Ovary (tissue), 9 donors: ENCODE measurements around the gene P2RY6. TPM values are rescaled to one million over a fixed set of nuclear protein-coding genes. Genes with fewer than 3 reads are reported as not detected.

Experiments used
- DNase-seq, 5 donors: peaks; one replicate each; pipeline ENCODE4 v3.0.0-alpha.2; 2019 to 2020
- H3K27ac ChIP-seq, 2 donors: fragments of 200-600 bp; one replicate each; pipeline versions ENCODE4 v1.5.1 to v1.8.0; 2019 to 2022
- H3K27me3 ChIP-seq: fragments of 200-600 bp; one replicate; pipeline ENCODE4 v1.8.0; 2022
- H3K36me3 ChIP-seq: fragments of 200-600 bp; sonication (generic); one replicate; pipeline ENCODE4 v1.5.1; 2019
- H3K4me1 ChIP-seq: one replicate; pipeline ENCODE4 v1.8.1; 2013; ENCODE audit warnings: mild to moderate bottlenecking, moderate library complexity; ENCODE audit not compliant: insufficient read depth
- H3K4me3 ChIP-seq: fragments of 200-600 bp; sonication (generic); one replicate; pipeline ENCODE4 v1.5.1; 2017
- H3K9me3 ChIP-seq, 2 donors: fragments of 200-600 bp in 1 of 2; sonication (generic) in 1 of 2; one replicate each; pipeline versions ENCODE4 v1.5.1 to v1.8.1; 2013 to 2019; ENCODE audit warnings: mild to moderate bottlenecking in 1 of 2, moderate library complexity in 1 of 2
- EP300 ChIP-seq: sonication (generic); formaldehyde crosslinking; IDR thresholded peaks from one replicate; pipeline ENCODE4 v1.6.1; 2017; ENCODE audit warnings: antibody characterized with exemption
- POLR2A ChIP-seq: fragments of 450-650 bp; IDR thresholded peaks from one replicate; pipeline ENCODE4 v1.6.1; 2017; ENCODE audit warnings: antibody characterized with exemption, mild to moderate bottlenecking, moderate library complexity
- WGBS, 3 donors: extraction: QIAGEN DNeasy Blood & Tissue Kit in 1 of 3; methylation state at CpG; one replicate each; pipeline versions ENCODE4 v1.1.5 to v1.1.7; 2013 to 2017; 5-methylcytosine and 5-hydroxymethylcytosine counted together
- intact Hi-C, 4 donors: fragments of 100-400 bp; cut with DNase I; formaldehyde crosslinking; loops; one replicate each; pipeline versions ENCODE4 v1.11.0 to v1.15.1; 2022 to 2023
- polyA plus RNA-seq, 2 donors: library from polyadenylated mRNA; stranded (reverse); fragments of 200-250 nt in 1 of 2; fragments of 350-450 nt in 1 of 2; fragmentation: Illumina TruSeq in 1 of 2; extraction: RNeasy Lipid Tissue Mini Kit (QIAGEN cat#74804) in 1 of 2; gene quantifications; one replicate each; pipeline ENCODE4 v1.2.3, GENCODE V29; 2013 to 2014
- total RNA-seq, 7 donors: library from RNA; depleted of rRNA in 2 of 7; stranded (reverse); fragments of >200 nt in 2 of 7; fragmentation: NEBNext Ultra II Directional in 3 of 7; extraction: Animal tissue kit (Norgen Biotek cat#: 25700) in 3 of 7; gene quantifications; one replicate each; pipeline versions ENCODE4 v1.1.0 to v1.2.4, GENCODE V29; 2016 to 2023
- TF ChIP-seq, protein P1 (sequence below), 3 donors: fragments of 450-650 bp in 2 of 3; fragments of 200-600 bp in 1 of 3; IDR thresholded peaks; one replicate each; pipeline versions ENCODE4 v1.5.1 to v1.8.0; 2016 to 2022; ENCODE audit warnings: antibody characterized with exemption in 3 of 3, mild to moderate bottlenecking in 1 of 3
- donor health status: DM: no; HTN: no; CAD: no; lungs with moderate emphysema.
- donor health status: DM: no; HTN: no; CAD: no.
- donor health status: Bipolar disorder and iron deficiency.
- donor health status: DM: yes; HTN: yes; CAD: no.
- donor health status: DM: no; HTN: no; CAD: no.
- donor health status: DM: yes; HTN: yes; CAD: no.

The P2RY6 gene
- total and polyA plus RNA-seq, 9 donors, result 0.23 to 1.4 (median 0.66) TPM; not detected in 1

DNA sequence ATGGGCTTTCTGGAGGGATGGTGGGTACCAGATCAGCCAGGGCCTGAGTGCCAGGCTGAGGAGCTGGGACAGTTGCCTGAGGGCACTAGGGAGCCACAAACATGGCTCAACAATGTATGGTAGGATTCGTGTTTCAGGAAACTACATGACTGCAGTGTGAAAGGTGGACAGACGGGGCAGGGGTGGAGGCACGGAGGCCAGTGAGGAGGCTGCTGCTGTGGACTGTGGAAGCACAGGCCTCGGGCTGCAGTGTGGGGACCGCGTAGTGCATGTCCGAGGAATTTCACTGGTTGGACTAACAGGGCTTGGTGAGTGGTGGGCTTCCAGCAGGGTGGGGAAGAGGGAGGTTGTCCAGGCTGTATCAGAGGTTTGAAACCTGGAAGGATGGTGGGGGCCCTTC lies 46.3 kb upstream of the P2RY6 start:
- H3K27ac ChIP-seq, result no peak overlapping the region
- TF ChIP-seq POLR2A, result no peak
- TF ChIP-seq EP300, result no peak
- TF ChIP-seq, protein P1, sequence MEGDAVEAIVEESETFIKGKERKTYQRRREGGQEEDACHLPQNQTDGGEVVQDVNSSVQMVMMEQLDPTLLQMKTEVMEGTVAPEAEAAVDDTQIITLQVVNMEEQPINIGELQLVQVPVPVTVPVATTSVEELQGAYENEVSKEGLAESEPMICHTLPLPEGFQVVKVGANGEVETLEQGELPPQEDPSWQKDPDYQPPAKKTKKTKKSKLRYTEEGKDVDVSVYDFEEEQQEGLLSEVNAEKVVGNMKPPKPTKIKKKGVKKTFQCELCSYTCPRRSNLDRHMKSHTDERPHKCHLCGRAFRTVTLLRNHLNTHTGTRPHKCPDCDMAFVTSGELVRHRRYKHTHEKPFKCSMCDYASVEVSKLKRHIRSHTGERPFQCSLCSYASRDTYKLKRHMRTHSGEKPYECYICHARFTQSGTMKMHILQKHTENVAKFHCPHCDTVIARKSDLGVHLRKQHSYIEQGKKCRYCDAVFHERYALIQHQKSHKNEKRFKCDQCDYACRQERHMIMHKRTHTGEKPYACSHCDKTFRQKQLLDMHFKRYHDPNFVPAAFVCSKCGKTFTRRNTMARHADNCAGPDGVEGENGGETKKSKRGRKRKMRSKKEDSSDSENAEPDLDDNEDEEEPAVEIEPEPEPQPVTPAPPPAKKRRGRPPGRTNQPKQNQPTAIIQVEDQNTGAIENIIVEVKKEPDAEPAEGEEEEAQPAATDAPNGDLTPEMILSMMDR (IDR thresholded peaks at IDR 0.05), result no peak
- H3K4me3 ChIP-seq, result no peak overlapping the region
- DNase-seq, result peak in 1 of 5 donors; percentile 27
- no peaks in the 10 kb centered on the region for H3K9me3 ChIP-seq
- H3K4me1 ChIP-seq, result no peaks in the 10 kb centered on the region
- intact Hi-C loops, result no loop called here
- no peaks in the 10 kb centered on the region for H3K36me3 ChIP-seq
- 93 to 95% (median 94%) methylated on average over 7 of the region's 7 CpGs for WGBS, 3 donors
- no peaks in the 10 kb centered on the region for H3K27me3 ChIP-seq

- Histone ChIP-seq H3K27me3 (no peaks in the 10 kb centered on the region), H3K36me3 (no peaks in the 10 kb centered on the region), H3K4me1 (no peaks in the 10 kb centered on the region), H3K4me3 (no peak overlapping the region), H3K9me3 (no peaks in the 10 kb centered on the region), H3K27ac (no peak overlapping the region)
- TF ChIP-seq POLR2A, result no peak
- TF ChIP-seq, protein P1 (IDR thresholded peaks at IDR 0.05), result no peak
- TF ChIP-seq EP300, result no peak
- 68 to 83% (median 76%) methylated on average over 8 of the region's 8 CpGs for WGBS, 3 donors
- intact Hi-C loops, result no loop called here
- peak in 1 of 5 donors; percentile 24 for DNase-seq
Measured at GRCh38 chr11:73226297-73227006, 45.7 kb upstream of the P2RY6 start.

GRCh38 chr11:73227571-73228211 lies 44.4 kb upstream of the P2RY6 start:
- WGBS, 3 donors, result 84 to 90% (median 90%) methylated on average over 8 to 12 of the region's 12 CpGs
- peak in 2 of 5 donors; percentile 7 to 34 for DNase-seq
- intact Hi-C loops, result no loop called here

DNA sequence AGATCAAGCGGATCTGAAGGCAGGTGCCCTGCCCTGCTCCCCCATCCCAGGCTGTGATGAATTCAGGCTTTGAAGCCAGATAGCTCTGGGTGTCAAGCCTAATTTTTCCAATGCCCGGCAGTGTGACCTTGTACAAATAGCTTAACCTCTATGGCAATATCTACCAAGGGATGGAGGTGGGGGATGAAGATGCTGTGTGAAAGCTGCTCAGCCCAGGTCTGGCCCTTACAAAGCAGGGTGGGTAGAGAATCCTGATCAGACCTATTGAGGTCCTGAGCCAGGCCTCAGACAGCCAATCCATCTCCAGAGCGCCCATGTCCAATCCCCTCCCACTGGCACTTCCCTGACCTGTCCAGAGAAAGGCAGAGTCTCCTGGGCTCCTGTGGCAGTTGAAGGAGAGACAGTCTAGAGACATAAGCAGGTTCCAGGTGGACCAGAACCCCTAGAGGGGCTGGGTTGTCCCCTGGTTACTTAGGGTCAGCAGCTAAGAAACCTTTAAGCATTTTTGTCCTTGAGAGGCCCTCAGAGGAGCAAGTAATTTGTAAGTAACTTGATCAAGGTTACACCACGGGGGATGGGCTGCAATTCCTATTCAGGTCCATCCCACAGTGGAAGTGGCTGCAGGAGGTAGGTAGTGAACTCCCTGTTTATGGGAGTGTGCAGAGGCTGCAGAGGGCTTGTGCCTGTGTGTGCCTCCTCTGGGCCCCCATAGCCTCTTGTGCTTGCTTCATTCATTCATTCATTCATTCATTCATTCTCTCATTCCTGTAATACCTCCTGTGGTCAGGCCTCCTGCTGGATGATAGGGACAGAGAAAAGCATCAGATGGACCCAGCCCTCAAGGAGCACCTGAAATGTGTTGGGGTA lies 43.6 kb upstream of the P2RY6 start:
- H3K9me3 ChIP-seq, result no peaks in the 10 kb centered on the region
- H3K36me3 ChIP-seq, result no peaks in the 10 kb centered on the region
- WGBS, 3 donors, result 65 to 84% (median 78%) methylated on average over 4 of the region's 4 CpGs
- intact Hi-C loops, result no loop called here
- DNase-seq, result peak in 2 of 5 donors; percentile 7 to 22
- TF ChIP-seq POLR2A (no peak), EP300 (no peak)
- TF ChIP-seq, protein P1 (IDR thresholded peaks at IDR 0.05), result no peak
- H3K4me3 ChIP-seq, result no peak overlapping the region
- no peak overlapping the region for H3K27ac ChIP-seq
- no peaks in the 10 kb centered on the region for H3K27me3 ChIP-seq
- H3K4me1 ChIP-seq, result no peaks in the 10 kb centered on the region

More at GRCh38 chr11:73227571-73228211, 44.4 kb upstream of the P2RY6 start:
- H3K36me3 ChIP-seq, result no peaks in the 10 kb centered on the region
- H3K27ac ChIP-seq, result no peak overlapping the region
- no peaks in the 10 kb centered on the region for H3K27me3 ChIP-seq
- H3K9me3 ChIP-seq, result no peaks in the 10 kb centered on the region
- no peak overlapping the region for H3K4me3 ChIP-seq
- no peak for TF ChIP-seq POLR2A
- TF ChIP-seq, protein P1 (IDR thresholded peaks at IDR 0.05), result no peak
- TF ChIP-seq EP300, result no peak
- H3K4me1 ChIP-seq, result no peaks in the 10 kb centered on the region
